CD8-positive, alpha-beta memory T cell (primary cell): Measurements from ENCODE around the gene FUT4. TPM values are rescaled to one million over a fixed set of nuclear protein-coding genes. Genes with fewer than 3 reads are reported as not detected.
"Not testable (repeated sequence)": the region's sequence is repeated elsewhere in the genome, so short reads cannot be mapped to it uniquely, and the experiment has no call there.

Experiments used
- CTCF ChIA-PET: fragments of 350-600 bp; sonication (Branson Sonifier 250); formaldehyde crosslinking; loops from one replicate; lab custom pipeline; 2021; ENCODE audit warnings: antibody characterized with exemption; lab: Charles Lee
- POLR2A ChIA-PET: fragments of 350-600 bp; sonication (Branson Sonifier 250); formaldehyde crosslinking; loops from one replicate; lab custom pipeline; 2021; ENCODE audit warnings: antibody characterized with exemption; lab: Charles Lee
- DNase-seq, 5 donors: peaks; one replicate each; pipeline versions ENCODE4 v3.0.0 to v3.0.0-alpha.2; 2020 to 2022; ENCODE audit warnings: mixed read lengths in 1 of 5
- H3K27ac ChIP-seq: one replicate; pipeline ENCODE4 v1.7.0; 2013; ENCODE audit warnings: low read depth, mild to moderate bottlenecking, low read length, moderate library complexity
- H3K27me3 ChIP-seq: 2 replicates; pipeline ENCODE4 v1.7.0; 2013; ENCODE audit warnings: low read length, mild to moderate bottlenecking; ENCODE audit not compliant: insufficient read depth, poor library complexity, severe bottlenecking
- H3K36me3 ChIP-seq: 2 replicates; pipeline ENCODE4 v1.7.0; 2013; ENCODE audit warnings: mild to moderate bottlenecking, low read length, moderate library complexity; ENCODE audit not compliant: insufficient read depth
- H3K4me1 ChIP-seq: 2 replicates; pipeline ENCODE4 v1.7.0; 2013; ENCODE audit warnings: mild to moderate bottlenecking, low read length, moderate library complexity; ENCODE audit not compliant: insufficient read depth
- H3K4me3 ChIP-seq: 2 replicates; pipeline ENCODE4 v1.7.0; 2013; ENCODE audit warnings: mild to moderate bottlenecking, low read length
- H3K9me3 ChIP-seq: 2 replicates; pipeline ENCODE4 v1.7.0; 2013; ENCODE audit warnings: mild to moderate bottlenecking, low read length
- H3K27ac Mint-ChIP-seq, 8 donors: one replicate each; pipeline ENCODE4 v1.8.0; 2020 to 2021; ENCODE audit warnings: mixed read lengths in 8 of 8, mild to moderate bottlenecking in 6 of 8, inconsistent platforms in 3 of 8, moderate library complexity in 3 of 8
- H3K27me3 Mint-ChIP-seq, 2 donors: one replicate each; pipeline ENCODE4 v1.8.0; 2020 to 2021; ENCODE audit warnings: mixed read lengths in 2 of 2, mild to moderate bottlenecking in 1 of 2, moderate library complexity in 1 of 2
- H3K36me3 Mint-ChIP-seq, 3 donors: one replicate each; pipeline ENCODE4 v1.8.0; 2020 to 2021; ENCODE audit warnings: mixed read lengths in 3 of 3, inconsistent platforms in 1 of 3, mild to moderate bottlenecking in 1 of 3
- H3K4me1 Mint-ChIP-seq, 3 donors: one replicate each; pipeline ENCODE4 v1.8.0; 2020 to 2021; ENCODE audit warnings: mixed read lengths in 3 of 3, inconsistent platforms in 1 of 3, mild to moderate bottlenecking in 1 of 3
- H3K4me3 Mint-ChIP-seq, 7 donors: one replicate each; pipeline ENCODE4 v1.8.0; 2020 to 2021; ENCODE audit warnings: mixed read lengths in 7 of 7, mild to moderate bottlenecking in 6 of 7, moderate library complexity in 4 of 7, inconsistent platforms in 2 of 7
- H3K9me3 Mint-ChIP-seq, 5 donors: one replicate each; pipeline ENCODE4 v1.8.0; 2020 to 2022; ENCODE audit warnings: mixed read lengths in 5 of 5, mild to moderate bottlenecking in 3 of 5, moderate library complexity in 2 of 5, inconsistent platforms in 1 of 5
- polyA plus RNA-seq: library from polyadenylated mRNA; unstranded; fragments of 300-500 nt; fragmentation: Illumina TruSeq; gene quantifications from one replicate; pipeline ENCODE4 v1.2.3, GENCODE V29; 2021
- total RNA-seq, 2 experiments: library from RNA; stranded (reverse); gene quantifications; one replicate each; pipeline ENCODE4 v1.2.3, GENCODE V29; 2021

FUT4 gene
- 1 to 10 TPM; 7.6 to 7.9 TPM for total RNA-seq
- polyA plus RNA-seq, result 2.1 TPM

- POLR2A ChIA-PET, result interaction anchor here (1.0 to 1.7 kb wide), 2 partner anchors 429 to 802 kb away, joined by 3 to 4 read pairs; partner anchors contain the start of genes C11orf54, CWC15, KDM4D and TAF1D
- Histone ChIP-seq H3K9me3 (no peaks in the 10 kb centered on the region), H3K27ac (peak within 1 kb of the TSS; percentile 85), H3K27me3 (no peaks in the 10 kb centered on the region), H3K4me1 (peaks cover 38% of the 10 kb centered on the region), H3K36me3 (no peaks in the 10 kb centered on the region), H3K4me3 (peak within 1 kb of the TSS; percentile 68)
- Mint-ChIP-seq H3K4me1 (peaks cover 37 to 46% (median 42%) of the 10 kb centered on the region in 3 donors), H3K9me3 (no peaks in the 10 kb centered on the region), H3K4me3 (peak within 1 kb of the TSS; percentile 91 to 100 (median 99)), H3K27me3 (peaks cover 6 to 7% of the 10 kb centered on the region in 2 donors), H3K27ac (peak within 1 kb of the TSS; percentile 84 to 100 (median 98)), H3K36me3 (peaks cover 0 to 9% (median 2%) of the 10 kb centered on the region in 3 donors)
- peak; percentile 56 to 80 (median 69) for DNase-seq
- CTCF ChIA-PET, result no interaction called here
Measured at GRCh38 chr11:94543695-94544645, at the start of gene FUT4. Gene FUT4, plus strand, starts transcription at chr11:94543921. Its CDS starts 213 bp downstream, at chr11:94544134.

- Histone ChIP-seq H3K27ac (peak overlapping the region; percentile 91), H3K4me1 (peaks cover 31% of the 10 kb centered on the region), H3K27me3 (no peaks in the 10 kb centered on the region), H3K4me3 (peak overlapping the region; percentile 84), H3K36me3 (peaks cover 29% of the 10 kb centered on the region), H3K9me3 (no peaks in the 10 kb centered on the region)
- Mint-ChIP-seq H3K27ac (peak overlapping the region; percentile 84 to 99 (median 98)), H3K27me3 (no peaks in the 10 kb centered on the region), H3K9me3 (no peaks in the 10 kb centered on the region), H3K36me3 (peaks cover 5 to 52% (median 16%) of the 10 kb centered on the region in 3 donors), H3K4me3 (peak overlapping the region; percentile 90 to 99 (median 96)), H3K4me1 (peaks cover 47 to 59% (median 59%) of the 10 kb centered on the region in 3 donors)
- ChIA-PET POLR2A (interaction anchor here (0.6 to 1.0 kb wide), 2 partner anchors 18 to 1100 kb away, joined by 3 read pairs; partner anchors contain the start of gene C11orf97), CTCF (interaction anchor here (1.7 kb wide), 1 partner anchor 11 kb away, joined by 6 read pairs; no protein-coding TSS in a partner anchor)
- no peak for DNase-seq
Measured at GRCh38 chr11:94494126-94494680, 49.5 kb upstream of the FUT4 start.

DNA sequence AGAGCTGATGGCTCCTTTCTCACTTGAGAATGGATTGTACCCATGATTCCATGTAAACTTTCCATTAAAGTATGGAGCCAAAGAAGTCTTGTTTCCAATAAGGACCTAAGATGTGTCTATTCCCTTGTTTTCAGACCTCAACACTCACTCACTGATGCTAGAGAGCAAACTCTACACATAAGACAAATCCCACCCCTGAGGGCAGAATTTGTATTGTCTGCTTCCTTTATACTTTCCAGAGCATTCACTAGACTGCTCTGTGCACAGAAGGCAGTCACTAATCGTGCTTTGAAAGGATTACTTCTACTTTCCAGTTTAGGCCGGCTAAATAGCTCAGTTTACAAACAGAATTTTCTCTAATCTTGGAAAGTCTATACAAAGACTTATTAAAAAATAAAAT lies 43.5 kb upstream of the FUT4 start:
- H3K27me3 Mint-ChIP-seq, result no peaks in the 10 kb centered on the region
- no peak overlapping the region for H3K4me3 ChIP-seq
- peaks cover 13 to 28% (median 15%) of the 10 kb centered on the region in 3 donors for H3K4me1 Mint-ChIP-seq
- POLR2A ChIA-PET, result no interaction called here
- CTCF ChIA-PET, result no interaction called here
- peaks cover 21% of the 10 kb centered on the region for H3K36me3 ChIP-seq
- no peaks in the 10 kb centered on the region for H3K9me3 ChIP-seq
- peaks cover 6% of the 10 kb centered on the region for H3K4me1 ChIP-seq
- H3K27ac ChIP-seq, result no peak overlapping the region
- peaks cover 0 to 59% (median 9%) of the 10 kb centered on the region in 3 donors for H3K36me3 Mint-ChIP-seq
- H3K4me3 Mint-ChIP-seq, result no peak overlapping the region
- no peaks in the 10 kb centered on the region for H3K27me3 ChIP-seq
- H3K9me3 Mint-ChIP-seq, result no peaks in the 10 kb centered on the region
- peak overlapping the region in 2 of 8 donors; percentile 3 to 20 for H3K27ac Mint-ChIP-seq
- no peak for DNase-seq

- Mint-ChIP-seq H3K4me1 (peaks cover 4 to 16% (median 4%) of the 10 kb centered on the region in 3 donors), H3K27ac (no peak overlapping the region), H3K9me3 (no peaks in the 10 kb centered on the region), H3K36me3 (peaks cover 0 to 56% (median 9%) of the 10 kb centered on the region in 3 donors), H3K4me3 (no peak overlapping the region), H3K27me3 (no peaks in the 10 kb centered on the region)
- no peak for DNase-seq
- H3K4me1 ChIP-seq, result no peaks in the 10 kb centered on the region
- H3K4me3 ChIP-seq, result no peak overlapping the region
- no peak overlapping the region for H3K27ac ChIP-seq
- POLR2A ChIA-PET, result no interaction called here
- CTCF ChIA-PET, result interaction anchor here (0.5 to 1.1 kb wide), 3 partner anchors 11 to 606 kb away, joined by 3 to 4 read pairs (median 4); partner anchors contain the start of gene C11orf97
- peaks cover 20% of the 10 kb centered on the region for H3K36me3 ChIP-seq
- no peaks in the 10 kb centered on the region for H3K27me3 ChIP-seq
- H3K9me3 ChIP-seq, result no peaks in the 10 kb centered on the region
Measured at GRCh38 chr11:94501522-94501921, 42.2 kb upstream of the FUT4 start.

GRCh38 chr11:94504689-94505293 lies 38.9 kb upstream of the FUT4 start:
- no peaks in the 10 kb centered on the region for H3K9me3 ChIP-seq
- Mint-ChIP-seq H3K4me3 (no peak overlapping the region), H3K27ac (no peak overlapping the region), H3K27me3 (peaks cover 3 to 4% of the 10 kb centered on the region in 2 donors), H3K36me3 (peaks cover 0 to 25% (median 2%) of the 10 kb centered on the region in 3 donors), H3K9me3 (no peaks in the 10 kb centered on the region), H3K4me1 (peaks cover 0 to 2% (median 0%) of the 10 kb centered on the region in 3 donors)
- no peaks in the 10 kb centered on the region for H3K36me3 ChIP-seq
- no peak overlapping the region for H3K27ac ChIP-seq
- ChIA-PET CTCF (interaction anchor here (0.7 to 1.5 kb wide), 9 partner anchors 10 to 692 kb away, joined by 3 to 8 read pairs (median 4); partner anchors contain the start of genes ANKRD49 and MRE11), POLR2A (no interaction called here)
- no peaks in the 10 kb centered on the region for H3K27me3 ChIP-seq
- DNase-seq, result peak in 2 of 5 donors; percentile 36
- no peaks in the 10 kb centered on the region for H3K4me1 ChIP-seq
- no peak overlapping the region for H3K4me3 ChIP-seq

DNA sequence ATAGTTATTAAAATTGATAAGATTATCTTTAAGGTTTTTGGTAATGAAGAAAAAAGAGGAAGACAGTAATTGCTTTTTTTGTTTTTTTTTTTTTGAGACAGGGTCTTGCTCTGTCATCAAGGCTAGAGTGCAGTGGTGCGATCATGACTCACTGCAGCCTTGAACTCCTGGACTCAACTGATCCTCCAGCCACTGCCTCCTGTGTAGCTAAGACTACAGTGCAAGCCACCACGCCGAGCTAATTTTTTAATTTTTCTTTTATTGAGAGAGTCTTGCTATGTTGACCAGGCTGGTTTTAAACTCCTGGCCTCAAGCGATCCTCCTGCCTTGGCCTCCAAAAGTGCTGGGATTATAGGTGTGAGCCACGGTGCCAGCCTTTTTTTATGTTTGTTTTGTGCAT lies 37.2 kb upstream of the FUT4 start:
- H3K27me3 ChIP-seq, H3K9me3 ChIP-seq, POLR2A ChIA-PET, H3K4me1 Mint-ChIP-seq, H3K4me3 Mint-ChIP-seq, H3K4me1 ChIP-seq, H3K9me3 Mint-ChIP-seq, H3K4me3 ChIP-seq, H3K27ac ChIP-seq, H3K27me3 Mint-ChIP-seq, DNase-seq, H3K36me3 Mint-ChIP-seq, H3K36me3 ChIP-seq, H3K27ac Mint-ChIP-seq: not testable (repeated sequence)
- CTCF ChIA-PET, result interaction anchor here (0.9 kb wide), 1 partner anchor 180 kb away, joined by 4 read pairs; no protein-coding TSS in a partner anchor

- H3K4me3 Mint-ChIP-seq, result no peak overlapping the region
- Histone ChIP-seq H3K27me3 (no peaks in the 10 kb centered on the region), H3K9me3 (no peaks in the 10 kb centered on the region), H3K36me3 (no peaks in the 10 kb centered on the region), H3K4me3 (no peak overlapping the region), H3K4me1 (peaks cover 5% of the 10 kb centered on the region), H3K27ac (no peak overlapping the region)
- peaks cover 0 to 5% (median 2%) of the 10 kb centered on the region in 3 donors for H3K36me3 Mint-ChIP-seq
- DNase-seq, result no peak
- H3K4me1 Mint-ChIP-seq, result peaks cover 8 to 10% (median 8%) of the 10 kb centered on the region in 3 donors
- no peaks in the 10 kb centered on the region for H3K9me3 Mint-ChIP-seq
- ChIA-PET POLR2A (no interaction called here), CTCF (no interaction called here)
- H3K27ac Mint-ChIP-seq, result no peak overlapping the region
- H3K27me3 Mint-ChIP-seq, result peaks cover 5 to 12% of the 10 kb centered on the region in 2 donors
Measured at GRCh38 chr11:94507485-94507884, 36.2 kb upstream of the FUT4 start.
